Left lung (tissue), 10 donors: ENCODE results near the gene GPX2. TPM values are rescaled to one million over a fixed set of nuclear protein-coding genes. Genes with fewer than 3 reads are reported as not detected.

Experiments used
- ATAC-seq: fragments of 200-7000 bp; cut with Tn5 transposase; one replicate; pipeline ENCODE4 v1.9.1; 2020; ENCODE audit warnings: moderate library complexity
- DNase-seq, 4 donors: peaks; one replicate each; pipeline ENCODE4 v3.0.0-alpha.2; 2013 to 2020
- H3K27ac ChIP-seq, 2 donors: fragments of 200-600 bp; sonication (generic) in 1 of 2; one replicate each; pipeline versions ENCODE4 v1.5.0 to v1.8.0; 2020 to 2021
- H3K27me3 ChIP-seq, 2 donors: fragments of 200-600 bp; sonication (generic) in 1 of 2; one replicate each; pipeline versions ENCODE4 v1.5.0 to v1.8.0; 2020 to 2021
- H3K36me3 ChIP-seq, 2 donors: fragments of 200-600 bp; sonication (generic) in 1 of 2; one replicate each; pipeline versions ENCODE4 v1.5.0 to v1.8.0; 2020 to 2021
- H3K4me1 ChIP-seq, 2 donors: fragments of 200-600 bp; one replicate each; pipeline ENCODE4 v1.8.0; 2021
- H3K4me3 ChIP-seq, 2 donors: fragments of 200-600 bp; sonication (generic) in 1 of 2; one replicate each; pipeline versions ENCODE4 v1.5.0 to v1.8.0; 2020 to 2021; ENCODE audit warnings: mild to moderate bottlenecking in 1 of 2
- H3K9me3 ChIP-seq, 2 donors: fragments of 200-600 bp; sonication (generic) in 1 of 2; one replicate each; pipeline versions ENCODE4 v1.5.0 to v1.8.0; 2020 to 2021
- CTCF ChIP-seq, 2 donors: fragments of 200-600 bp; sonication (generic) in 1 of 2; IDR thresholded peaks; one replicate each; pipeline versions ENCODE4 v1.5.0 to v1.8.0; 2021; ENCODE audit warnings: antibody characterized with exemption in 2 of 2
- intact Hi-C, 2 donors: fragments of 100-400 bp; cut with DNase I; formaldehyde crosslinking; loops; one replicate each; pipeline versions ENCODE4 v1.11.2 to v1.14.2; 2022
- polyA plus RNA-seq, 6 donors: library from polyadenylated mRNA; unstranded; fragments of 120-200 nt; gene quantifications; one replicate each; pipeline ENCODE4 v1.2.1, GENCODE V29; 2013; ENCODE audit not compliant: insufficient read length in 6 of 6
- total RNA-seq, 2 donors: library from RNA; stranded (reverse); fragmentation: NEBNext Ultra II Directional; extraction: Animal tissue kit (Norgen Biotek cat#: 25700); gene quantifications; one replicate each; pipeline ENCODE4 v1.2.1, GENCODE V29; 2021
- donor health status: DM: no; HTN: yes; CAD: no.
- donor health status: DM: no; HTN: no; CAD: no.

GPX2 gene
- total and polyA plus RNA-seq, 8 donors, result 0.62 to 2.8 (median 0.84) TPM

GRCh38 chr14:64951724-64952123, 9.2 kb upstream of the GPX2 start:
- DNase-seq, result no peak
- no peak for TF ChIP-seq CTCF (IDR thresholded peaks at IDR 0.05)
- H3K27me3 ChIP-seq, result no peaks in the 10 kb centered on the region
- intact Hi-C loops, result no loop called here
- no peak for ATAC-seq
- H3K4me1 ChIP-seq, result peaks cover 0 to 8% of the 10 kb centered on the region in 2 donors
- no peak overlapping the region for H3K4me3 ChIP-seq
- H3K9me3 ChIP-seq, result no peaks in the 10 kb centered on the region
- peaks cover 0 to 57% of the 10 kb centered on the region in 2 donors for H3K36me3 ChIP-seq
- no peak overlapping the region for H3K27ac ChIP-seq

GRCh38 chr14:64951291-64951690, 8.7 kb upstream of the GPX2 start:
- no peak for ATAC-seq
- intact Hi-C loops, result no loop called here

GRCh38 chr14:64950889-64951288, 8.3 kb upstream of the GPX2 start:
- intact Hi-C loops, result no loop called here
- no peak overlapping the region for H3K4me3 ChIP-seq
- no peaks in the 10 kb centered on the region for H3K27me3 ChIP-seq
- ATAC-seq (no peak), DNase-seq (no peak)
- peaks cover 0 to 16% of the 10 kb centered on the region in 2 donors for H3K4me1 ChIP-seq
- no peaks in the 10 kb centered on the region for H3K9me3 ChIP-seq
- no peak overlapping the region for H3K27ac ChIP-seq
- peaks cover 0 to 62% of the 10 kb centered on the region in 2 donors for H3K36me3 ChIP-seq
- no peak for TF ChIP-seq CTCF (IDR thresholded peaks at IDR 0.05)

More at GRCh38 chr14:64951291-64951690, 8.7 kb upstream of the GPX2 start:
- Histone ChIP-seq H3K4me1 (peaks cover 0 to 12% of the 10 kb centered on the region in 2 donors), H3K4me3 (no peak overlapping the region), H3K36me3 (peaks cover 0 to 61% of the 10 kb centered on the region in 2 donors), H3K27ac (no peak overlapping the region), H3K9me3 (no peaks in the 10 kb centered on the region), H3K27me3 (no peaks in the 10 kb centered on the region)
- no peak for DNase-seq
- no peak for TF ChIP-seq CTCF (IDR thresholded peaks at IDR 0.05)

GRCh38 chr14:64948612-64949210, 6.2 kb upstream of the GPX2 start:
- H3K4me3 ChIP-seq, result no peak overlapping the region
- H3K27ac ChIP-seq, result no peak overlapping the region
- no peak for ATAC-seq
- H3K36me3 ChIP-seq, result peaks cover 0 to 72% of the 10 kb centered on the region in 2 donors
- no peak for TF ChIP-seq CTCF (IDR thresholded peaks at IDR 0.05)
- no peak for DNase-seq
- peaks cover 0 to 21% of the 10 kb centered on the region in 2 donors for H3K4me1 ChIP-seq
- intact Hi-C loops, result no loop called here
- H3K27me3 ChIP-seq, result no peaks in the 10 kb centered on the region
- H3K9me3 ChIP-seq, result no peaks in the 10 kb centered on the region

- intact Hi-C loops, result no loop called here
- Histone ChIP-seq H3K36me3 (peaks cover 0 to 69% of the 10 kb centered on the region in 2 donors), H3K27me3 (no peaks in the 10 kb centered on the region), H3K9me3 (no peaks in the 10 kb centered on the region), H3K4me3 (no peak overlapping the region), H3K4me1 (peaks cover 0 to 24% of the 10 kb centered on the region in 2 donors), H3K27ac (no peak overlapping the region)
- TF ChIP-seq CTCF (IDR thresholded peaks at IDR 0.05), result no peak
- ATAC-seq, result no peak
- DNase-seq, result no peak
These were observed 5.4 kb upstream of the GPX2 start for GRCh38 chr14:64947710-64948611.
